Central memory CD4-positive, alpha-beta T cell (primary cell): ENCODE data around the gene HOXC5.

Experiments
- DNase-seq: peaks from one replicate; pipeline ENCODE4 v3.0.0; 2022

HOXC5 gene

GRCh38 chr12:54049108-54049507 is 16.3 kb downstream of the HOXC5 start:
- no peak for DNase-seq

GRCh38 chr12:54050482-54050810 is 17.6 kb downstream of the HOXC5 start:
- no peak for DNase-seq

GRCh38 chr12:54051026-54051842 is 18.4 kb downstream of the HOXC5 start:
- DNase-seq: no peak

GRCh38 chr12:54051874-54052437 is 19.1 kb downstream of the HOXC5 start:
- no peak for DNase-seq

GRCh38 chr12:54052438-54053002 is 19.7 kb downstream of the HOXC5 start:
- DNase-seq: no peak

GRCh38 chr12:54053003-54053750 is 20.3 kb downstream of the HOXC5 start:
- DNase-seq: no peak

GRCh38 chr12:54053751-54054741 is 21.2 kb downstream of the HOXC5 start, which contains the start of gene HOXC4:
HOXC4 (plus strand) TSS chr12:54053835; CDS start chr12:54053923, 88 bp downstream.
- DNase-seq: no peak

- no peak for DNase-seq
These were observed 21.9 kb downstream of the HOXC5 start for GRCh38 chr12:54054742-54055194.

- no peak for DNase-seq
These were observed 22.7 kb downstream of the HOXC5 start for GRCh38 chr12:54055552-54055951.

GRCh38 chr12:54056110-54056509 is 23.3 kb downstream of the HOXC5 start:
- no peak for DNase-seq

- DNase-seq: no peak
These were observed 25.4 kb downstream of the HOXC5 start for GRCh38 chr12:54058128-54058768.

- DNase-seq: no peak
These were observed 26.8 kb downstream of the HOXC5 start for GRCh38 chr12:54059668-54060067.

- DNase-seq: no peak
These were observed 27.5 kb downstream of the HOXC5 start for GRCh38 chr12:54060174-54060974.

- DNase-seq: no peak
These were observed 28.3 kb downstream of the HOXC5 start for GRCh38 chr12:54060975-54061778.

GRCh38 chr12:54065677-54066076 is 32.8 kb downstream of the HOXC5 start:
- DNase-seq: no peak

- no peak for DNase-seq
These were observed 33.6 kb downstream of the HOXC5 start for GRCh38 chr12:54066408-54066807.

- DNase-seq: no peak
These were observed 35.7 kb downstream of the HOXC5 start for GRCh38 chr12:54068418-54069070.

- no peak for DNase-seq
These were observed 39.1 kb downstream of the HOXC5 start for GRCh38 chr12:54071942-54072341.

- DNase-seq: no peak
These were observed 41.5 kb downstream of the HOXC5 start for GRCh38 chr12:54074308-54074707.
